KMS-11 (cell line): ENCODE measurements around the gene NOL6.
A peak's percentile ranks its signal among the peaks of the same experiment; 100 is the strongest.

Experiments used
- H2AFZ ChIP-seq: fragments of 200-600 bp; sonication (generic); 2 replicates; pipeline ENCODE4 v1.6.1; 2016; ENCODE audit warnings: antibody characterized with exemption, mixed run types, low read depth
- H3K27ac ChIP-seq: fragments of 200-600 bp; sonication (generic); 2 replicates; pipeline ENCODE4 v1.6.1; 2016; ENCODE audit warnings: mild to moderate bottlenecking, mixed run types
- H3K27me3 ChIP-seq: fragments of 200-600 bp; sonication (generic); 2 replicates; pipeline ENCODE4 v1.6.1; 2017; ENCODE audit warnings: mild to moderate bottlenecking, low read depth, mixed run types, moderate library complexity; ENCODE audit not compliant: insufficient read depth
- H3K36me3 ChIP-seq: fragments of 200-600 bp; sonication (generic); 2 replicates; pipeline ENCODE4 v1.6.1; 2017; ENCODE audit warnings: mild to moderate bottlenecking, mixed run types; ENCODE audit not compliant: insufficient read depth
- H3K4me1 ChIP-seq: fragments of 200-600 bp; sonication (generic); 2 replicates; pipeline ENCODE4 v1.6.1; 2016; ENCODE audit warnings: mild to moderate bottlenecking, low read depth, mixed run types; ENCODE audit not compliant: poor library complexity, severe bottlenecking
- H3K4me2 ChIP-seq: fragments of 200-600 bp; sonication (generic); 2 replicates; pipeline ENCODE4 v1.7.0; 2016; ENCODE audit warnings: mild to moderate bottlenecking, mixed run types
- H3K4me3 ChIP-seq: fragments of 200-600 bp; sonication (generic); IDR thresholded peaks from 2 replicates; pipeline ENCODE4 v1.6.1; 2017; ENCODE audit warnings: low read depth, low read length, mixed read lengths; ENCODE audit not compliant: insufficient read depth
- H3K79me2 ChIP-seq: fragments of 200-600 bp; sonication (generic); 2 replicates; pipeline ENCODE4 v1.6.1; 2016; ENCODE audit warnings: low read depth, mixed run types; ENCODE audit not compliant: insufficient read depth
- H3K9ac ChIP-seq: fragments of 200-600 bp; sonication (generic); 2 replicates; pipeline ENCODE4 v1.6.1; 2016; ENCODE audit warnings: mild to moderate bottlenecking, mixed run types
- H4K20me1 ChIP-seq: fragments of 200-600 bp; sonication (generic); 2 replicates; pipeline ENCODE4 v1.6.1; 2016; ENCODE audit warnings: mild to moderate bottlenecking, mixed run types; ENCODE audit not compliant: insufficient read depth
- TF ChIP-seq, protein P1 (sequence below): fragments of 200-600 bp; sonication (generic); conservative IDR thresholded peaks from 2 replicates; pipeline ENCODE4 v1.6.1; 2017; ENCODE audit warnings: low read depth, mild to moderate bottlenecking, antibody characterized with exemption, low read length, moderate library complexity, mixed read lengths

The NOL6 gene

DNA sequence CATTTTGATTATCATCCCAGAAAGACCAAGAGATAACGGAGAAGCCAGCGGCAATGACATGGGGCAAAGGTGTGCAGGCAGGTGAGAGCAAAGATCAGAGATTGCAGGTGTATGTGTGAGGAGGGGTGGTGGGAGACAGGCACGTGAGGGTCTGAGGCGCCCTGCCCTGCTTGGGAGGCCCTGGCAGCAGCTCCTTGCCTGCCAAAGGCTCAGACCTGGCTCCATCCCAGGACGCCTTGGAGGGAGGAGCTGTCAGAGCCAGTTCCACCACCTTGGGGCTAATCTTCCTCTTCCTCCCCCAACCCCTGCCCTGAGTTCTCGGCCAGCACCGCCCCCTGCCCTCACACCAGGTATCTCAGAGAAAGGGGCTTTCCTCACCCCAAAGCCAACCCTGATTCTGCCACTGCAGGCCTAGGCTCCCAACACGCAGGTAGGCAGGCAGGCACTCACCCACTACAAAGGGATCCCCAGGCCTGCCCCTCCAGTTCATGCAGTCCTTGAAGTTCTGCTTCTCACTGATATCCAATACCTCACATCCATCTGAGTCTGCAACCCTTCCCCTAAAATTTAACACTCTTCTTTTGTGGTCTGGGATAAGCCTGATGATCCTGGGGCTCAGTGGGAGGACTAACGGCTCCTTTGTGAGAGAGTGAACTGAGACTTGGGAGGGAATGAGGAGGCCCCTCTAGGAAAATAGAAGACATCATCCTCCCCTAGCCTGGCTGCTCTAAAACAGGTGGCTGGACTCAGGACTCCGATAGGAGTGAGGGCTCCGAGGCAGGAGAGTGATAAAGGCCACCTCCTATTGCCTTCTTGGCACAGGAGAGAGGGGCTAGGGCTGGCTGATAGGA, 28.1 kb downstream of the NOL6 start:
- Histone ChIP-seq H3K79me2 (0 out of 2 replicates have a peak, but pooled peaks cover 3% of the 10 kb centered on the region), H2AFZ (no peak overlapping the region), H3K4me2 (peak overlapping the region; percentile 92), H3K27ac (peak overlapping the region; percentile 89), H3K4me1 (peaks cover 35% of the 10 kb centered on the region), H4K20me1 (no peaks in the 10 kb centered on the region), H3K4me3 (no peak overlapping the region), H3K9ac (peak overlapping the region; percentile 74; the same call in 1 of the 2 replicates), H3K27me3 (no peaks in the 10 kb centered on the region), H3K36me3 (no peaks in the 10 kb centered on the region)
- TF ChIP-seq, protein P1, sequence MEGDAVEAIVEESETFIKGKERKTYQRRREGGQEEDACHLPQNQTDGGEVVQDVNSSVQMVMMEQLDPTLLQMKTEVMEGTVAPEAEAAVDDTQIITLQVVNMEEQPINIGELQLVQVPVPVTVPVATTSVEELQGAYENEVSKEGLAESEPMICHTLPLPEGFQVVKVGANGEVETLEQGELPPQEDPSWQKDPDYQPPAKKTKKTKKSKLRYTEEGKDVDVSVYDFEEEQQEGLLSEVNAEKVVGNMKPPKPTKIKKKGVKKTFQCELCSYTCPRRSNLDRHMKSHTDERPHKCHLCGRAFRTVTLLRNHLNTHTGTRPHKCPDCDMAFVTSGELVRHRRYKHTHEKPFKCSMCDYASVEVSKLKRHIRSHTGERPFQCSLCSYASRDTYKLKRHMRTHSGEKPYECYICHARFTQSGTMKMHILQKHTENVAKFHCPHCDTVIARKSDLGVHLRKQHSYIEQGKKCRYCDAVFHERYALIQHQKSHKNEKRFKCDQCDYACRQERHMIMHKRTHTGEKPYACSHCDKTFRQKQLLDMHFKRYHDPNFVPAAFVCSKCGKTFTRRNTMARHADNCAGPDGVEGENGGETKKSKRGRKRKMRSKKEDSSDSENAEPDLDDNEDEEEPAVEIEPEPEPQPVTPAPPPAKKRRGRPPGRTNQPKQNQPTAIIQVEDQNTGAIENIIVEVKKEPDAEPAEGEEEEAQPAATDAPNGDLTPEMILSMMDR, result no peak

DNA sequence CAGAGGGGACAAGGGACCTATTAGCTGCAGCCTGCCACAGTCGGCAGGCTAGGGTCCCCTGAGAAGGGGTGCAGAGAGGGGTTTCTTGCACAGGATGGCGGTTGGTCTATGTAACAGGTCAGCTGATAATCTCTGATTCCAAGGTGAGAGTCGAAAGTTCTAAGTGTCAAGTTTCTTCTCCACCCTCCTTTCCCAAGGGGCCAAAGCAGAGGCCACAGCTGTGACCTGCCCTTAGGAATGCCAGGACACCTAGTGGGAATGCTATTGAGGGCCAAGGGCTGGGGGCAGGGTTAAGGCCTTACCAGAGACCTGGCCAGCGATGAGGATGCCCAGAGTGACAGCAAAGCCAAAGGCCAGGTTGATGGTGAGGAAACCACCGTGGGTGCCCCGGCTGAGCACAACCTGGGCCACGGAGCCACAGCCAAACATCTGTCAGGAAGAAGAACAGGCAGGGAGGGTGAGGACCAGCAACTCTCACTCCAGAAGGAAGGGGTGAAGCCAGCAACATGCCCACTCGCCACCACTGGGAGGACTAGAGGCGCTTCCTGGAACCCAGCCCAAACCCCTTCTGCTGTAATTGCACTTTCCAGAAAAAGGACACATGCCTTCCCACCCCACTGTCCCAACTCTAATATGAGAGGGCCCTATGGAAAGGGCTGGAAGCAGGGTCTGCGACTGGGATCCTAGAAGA, 30.1 kb downstream of the NOL6 start:
- H3K9ac ChIP-seq, result no peak overlapping the region
- H3K27me3 ChIP-seq, result no peaks in the 10 kb centered on the region
- H3K79me2 ChIP-seq, result 0 out of 2 replicates have a peak, but pooled peaks cover 3% of the 10 kb centered on the region
- TF ChIP-seq, protein P1, result no peak
- H3K4me3 ChIP-seq, result no peak overlapping the region
- H3K36me3 ChIP-seq, result no peaks in the 10 kb centered on the region
- no peak overlapping the region for H3K4me2 ChIP-seq
- H3K27ac ChIP-seq, result no peak overlapping the region
- H3K4me1 ChIP-seq, result peaks cover 33% of the 10 kb centered on the region
- no peaks in the 10 kb centered on the region for H4K20me1 ChIP-seq
- no peak overlapping the region for H2AFZ ChIP-seq

DNA sequence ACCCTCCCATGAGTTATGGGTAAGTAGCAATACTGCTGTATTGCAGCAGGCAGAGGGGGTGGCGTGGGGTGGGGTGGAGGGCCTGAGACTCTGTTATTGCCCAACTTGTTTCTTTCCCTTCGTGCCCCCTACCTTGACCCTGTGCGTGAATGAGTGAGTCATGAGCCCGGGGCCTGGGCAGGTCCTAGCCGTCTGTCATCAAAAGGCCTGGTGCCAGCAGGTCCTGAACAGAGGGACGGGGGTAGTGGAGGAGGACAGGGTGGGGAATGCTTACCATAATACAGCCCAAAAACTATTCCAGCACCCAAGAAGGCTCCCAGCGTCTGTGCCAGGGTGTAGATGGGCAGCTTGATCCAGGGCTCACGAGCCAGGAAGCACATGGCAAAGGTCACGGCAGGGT, 30.7 kb downstream of the NOL6 start:
- H4K20me1 ChIP-seq, result no peaks in the 10 kb centered on the region
- H3K9ac ChIP-seq, result no peak overlapping the region
- 0 out of 2 replicates have a peak, but pooled peaks cover 3% of the 10 kb centered on the region for H3K79me2 ChIP-seq
- no peaks in the 10 kb centered on the region for H3K27me3 ChIP-seq
- no peak overlapping the region for H2AFZ ChIP-seq
- H3K27ac ChIP-seq, result no peak overlapping the region
- H3K4me2 ChIP-seq, result no peak overlapping the region
- no peak overlapping the region for H3K4me3 ChIP-seq
- no peaks in the 10 kb centered on the region for H3K36me3 ChIP-seq
- TF ChIP-seq, protein P1, result no peak
- peaks cover 27% of the 10 kb centered on the region for H3K4me1 ChIP-seq

DNA sequence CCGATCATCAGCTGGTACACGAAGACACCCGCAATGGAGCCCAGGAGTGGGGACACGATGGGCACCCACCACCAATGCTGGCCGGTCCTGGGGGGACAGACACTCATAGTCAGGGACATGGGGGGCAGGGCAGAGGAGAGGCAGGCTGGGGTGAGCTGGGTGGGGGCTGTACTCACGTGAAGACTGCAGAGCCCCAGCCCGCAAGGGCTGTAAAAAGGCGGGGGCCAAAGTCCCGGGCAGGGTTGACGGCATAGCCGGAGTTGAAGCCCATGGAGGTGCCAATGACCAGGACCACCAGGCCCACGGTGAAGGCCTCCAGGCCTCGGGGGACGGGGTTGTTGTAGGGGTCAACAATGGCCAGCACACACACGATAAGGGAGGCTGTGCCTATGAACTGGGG, 31.6 kb downstream of the NOL6 start:
- Histone ChIP-seq H3K27ac (no peak overlapping the region), H2AFZ (no peak overlapping the region), H3K4me3 (no peak overlapping the region), H3K4me2 (no peak overlapping the region), H3K27me3 (no peaks in the 10 kb centered on the region), H3K4me1 (peaks cover 23% of the 10 kb centered on the region), H3K9ac (no peak overlapping the region), H3K79me2 (0 out of 2 replicates have a peak, but pooled peaks cover 3% of the 10 kb centered on the region), H4K20me1 (no peaks in the 10 kb centered on the region), H3K36me3 (no peaks in the 10 kb centered on the region)
- TF ChIP-seq, protein P1, result no peak
